NCI-H748 (cell line): ENCODE measurements around the gene GNPNAT1.
"Not testable (repeated sequence)": the region's sequence is repeated elsewhere in the genome, so short reads cannot be mapped to it uniquely, and the experiment has no call there.

Experiments used
- DNase-seq: peaks from one replicate; lab custom pipeline; 2025; ENCODE audit not compliant: unreplicated experiment; lab: John Stamatoyannopoulos, UW

GNPNAT1 gene

GRCh38 chr14:52729925-52730708 is 61.3 kb downstream of the GNPNAT1 start, which contains the start of gene STYX:
STYX (plus strand) TSS chr14:52730166; CDS start chr14:52730475, 309 bp downstream.
- peak; percentile 98 for DNase-seq

DNA sequence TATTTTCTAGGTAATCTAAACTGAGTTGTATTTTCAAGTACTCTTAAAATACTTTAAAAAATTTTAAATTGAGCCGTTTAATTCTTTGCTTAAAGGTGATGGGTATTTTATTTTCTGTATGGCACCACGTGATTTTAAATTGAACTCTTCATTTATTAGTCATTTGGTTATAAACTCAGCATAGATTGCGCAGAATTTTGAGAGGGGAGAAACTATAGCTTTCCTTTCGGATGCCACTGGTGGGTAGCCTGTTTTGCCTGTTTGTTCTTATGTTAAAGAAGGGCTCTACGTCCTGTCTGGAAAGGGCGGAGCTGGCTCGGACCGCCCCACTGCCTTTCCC is 61.9 kb downstream of the GNPNAT1 start:
- no peak for DNase-seq

DNA sequence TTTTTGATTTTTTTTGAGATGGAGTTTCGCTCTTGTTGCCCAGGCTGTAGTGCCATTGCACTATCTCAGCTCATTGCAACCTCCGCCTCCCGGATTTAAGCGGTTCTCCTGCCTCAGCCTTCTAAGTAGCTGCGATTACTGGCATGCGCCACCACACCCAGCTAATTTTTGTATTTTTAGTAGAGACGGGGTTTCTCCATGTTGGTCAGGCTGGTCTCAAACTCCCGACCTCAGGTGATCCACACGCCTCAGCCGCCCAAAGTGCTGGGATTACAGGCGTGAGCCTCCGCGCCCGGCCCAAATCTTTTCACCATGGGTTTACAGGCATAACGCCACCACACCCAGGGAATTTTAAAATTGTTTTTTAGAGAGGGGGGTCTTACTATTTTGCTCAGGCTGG is 62.4 kb downstream of the GNPNAT1 start:
- not testable (repeated sequence) for DNase-seq

DNA sequence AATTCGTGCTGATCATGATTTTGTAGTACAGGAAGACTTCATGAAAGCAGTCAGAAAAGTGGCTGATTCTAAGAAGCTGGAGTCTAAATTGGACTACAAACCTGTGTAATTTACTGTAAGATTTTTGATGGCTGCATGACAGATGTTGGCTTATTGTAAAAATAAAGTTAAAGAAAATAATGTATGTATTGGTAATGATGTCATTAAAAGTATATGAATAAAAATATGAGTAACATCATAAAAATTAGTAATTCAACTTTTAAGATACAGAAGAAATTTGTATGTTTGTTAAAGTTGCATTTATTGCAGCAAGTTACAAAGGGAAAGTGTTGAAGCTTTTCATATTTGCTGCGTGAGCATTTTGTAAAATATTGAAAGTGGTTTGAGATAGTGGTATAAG is 63.9 kb downstream of the GNPNAT1 start:
- DNase-seq: not testable (repeated sequence)
